Immature natural killer cell (primary cell): ENCODE data around the gene VAPA. TPM values are rescaled to one million over a fixed set of nuclear protein-coding genes. Genes with fewer than 3 reads are reported as not detected.

Experiments
- DNase-seq, 3 donors: peaks; one replicate each; pipeline ENCODE4 v3.0.0; 2022; ENCODE audit warnings: mixed read lengths in 1 of 3
- H3K27ac Mint-ChIP-seq, 6 donors: one replicate each; pipeline ENCODE4 v1.8.0; 2020; ENCODE audit warnings: mixed read lengths in 6 of 6, mild to moderate bottlenecking in 5 of 6, inconsistent platforms in 4 of 6, moderate library complexity in 3 of 6
- H3K27me3 Mint-ChIP-seq, 3 donors: one replicate each; pipeline ENCODE4 v1.8.0; 2020 to 2021; ENCODE audit warnings: low read depth in 3 of 3, mild to moderate bottlenecking in 3 of 3, mixed read lengths in 3 of 3, moderate library complexity in 3 of 3, inconsistent platforms in 1 of 3
- H3K36me3 Mint-ChIP-seq, 3 donors: one replicate each; pipeline ENCODE4 v1.8.0; 2020; ENCODE audit warnings: mixed read lengths in 3 of 3, inconsistent platforms in 2 of 3, mild to moderate bottlenecking in 2 of 3
- H3K4me1 Mint-ChIP-seq, 2 donors: one replicate each; pipeline ENCODE4 v1.8.0; 2020; ENCODE audit warnings: inconsistent platforms in 2 of 2, mild to moderate bottlenecking in 2 of 2, mixed read lengths in 2 of 2, moderate library complexity in 1 of 2
- H3K4me3 Mint-ChIP-seq, 5 donors: one replicate each; pipeline ENCODE4 v1.8.0; 2020; ENCODE audit warnings: mild to moderate bottlenecking in 5 of 5, mixed read lengths in 5 of 5, inconsistent platforms in 3 of 5, moderate library complexity in 3 of 5
- H3K9me3 Mint-ChIP-seq, 6 donors: one replicate each; pipeline ENCODE4 v1.8.0; 2020; ENCODE audit warnings: mild to moderate bottlenecking in 6 of 6, mixed read lengths in 6 of 6, inconsistent platforms in 4 of 6, moderate library complexity in 3 of 6
- polyA plus RNA-seq, 3 donors: library from polyadenylated mRNA; unstranded; fragments of 300-500 nt; fragmentation: Illumina TruSeq; gene quantifications; one replicate each; pipeline ENCODE4 v1.2.3, GENCODE V29; 2021

The VAPA gene
- polyA plus RNA-seq, 3 donors from 2014 or later, result 187 to 252 (median 235) TPM

DNA sequence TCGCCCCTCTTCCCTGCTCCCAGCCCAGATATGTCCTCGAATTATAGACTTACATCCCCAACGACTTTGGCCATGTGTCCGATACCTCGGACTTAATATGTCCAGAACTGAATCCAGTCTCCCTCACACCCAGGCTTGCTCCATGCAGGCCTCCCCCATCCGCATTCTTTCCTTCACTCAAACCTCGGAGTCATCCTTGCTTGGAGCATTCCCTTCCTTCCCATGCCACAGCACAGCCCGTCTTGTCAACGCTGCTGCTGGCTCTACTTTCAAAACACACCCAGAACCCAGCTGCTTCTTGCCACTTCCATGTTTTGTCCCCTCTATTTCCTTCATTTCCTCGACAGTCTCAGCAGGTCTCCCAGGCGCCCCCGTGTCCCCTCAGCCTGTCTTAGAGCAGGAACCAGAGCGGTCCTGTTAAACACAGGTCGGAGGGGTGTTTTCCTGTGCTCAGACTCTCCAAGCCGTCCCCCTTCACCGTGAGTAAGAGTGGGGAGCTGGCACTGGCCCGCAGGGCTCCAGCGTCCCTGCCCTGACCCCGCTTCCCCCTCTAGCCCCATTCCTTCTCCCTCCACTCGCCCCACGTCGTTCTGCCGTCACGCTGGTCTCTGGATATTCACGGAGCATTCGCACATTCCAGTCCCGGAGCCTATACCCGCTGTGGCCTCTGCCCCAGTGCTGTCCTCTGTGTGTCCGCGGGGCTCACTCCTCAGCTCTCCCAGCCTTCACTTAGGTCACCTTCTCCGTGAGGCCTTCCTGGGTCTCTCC lies 54.4 kb downstream of the VAPA start:
- Mint-ChIP-seq H3K4me3 (peak overlapping the region in 3 of 5 donors; percentile 27 to 30 (median 29)), H3K27me3 (peaks cover 3 to 33% (median 10%) of the 10 kb centered on the region in 3 donors), H3K36me3 (peaks cover 0 to 3% (median 0%) of the 10 kb centered on the region in 3 donors), H3K4me1 (peaks cover 28 to 30% of the 10 kb centered on the region in 2 donors), H3K27ac (peak overlapping the region in 1 of 6 donors; percentile 43), H3K9me3 (peaks cover 0 to 4% (median 0%) of the 10 kb centered on the region in 6 donors)
- no peak for DNase-seq

DNA sequence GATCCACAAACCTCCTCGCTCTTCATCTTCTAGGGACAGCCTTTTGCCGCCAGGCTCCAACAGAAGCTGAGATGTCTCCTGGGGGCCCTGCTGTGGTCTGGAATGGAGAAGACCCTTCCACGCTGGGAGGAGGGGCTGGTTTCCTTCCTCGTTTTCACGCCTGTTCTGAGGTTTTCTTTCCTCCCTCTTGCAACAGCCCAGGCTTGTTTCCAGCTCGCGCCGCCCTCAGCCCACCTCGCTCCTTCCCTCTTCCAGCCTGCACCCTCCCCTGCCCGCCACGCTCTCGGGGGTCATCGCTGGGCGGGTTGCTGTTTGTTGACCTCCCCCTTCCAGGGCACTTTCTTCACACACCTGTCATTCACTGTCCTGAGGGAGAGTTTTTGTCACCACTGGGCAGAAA lies 55.4 kb downstream of the VAPA start:
- Mint-ChIP-seq H3K4me3 (peak overlapping the region in 2 of 5 donors; percentile 13 to 30), H3K9me3 (peaks cover 0 to 4% (median 0%) of the 10 kb centered on the region in 6 donors), H3K27me3 (peaks cover 3 to 33% (median 10%) of the 10 kb centered on the region in 3 donors), H3K36me3 (peaks cover 0 to 3% (median 0%) of the 10 kb centered on the region in 3 donors), H3K27ac (no peak overlapping the region), H3K4me1 (peaks cover 28 to 30% of the 10 kb centered on the region in 2 donors)
- no peak for DNase-seq

DNA sequence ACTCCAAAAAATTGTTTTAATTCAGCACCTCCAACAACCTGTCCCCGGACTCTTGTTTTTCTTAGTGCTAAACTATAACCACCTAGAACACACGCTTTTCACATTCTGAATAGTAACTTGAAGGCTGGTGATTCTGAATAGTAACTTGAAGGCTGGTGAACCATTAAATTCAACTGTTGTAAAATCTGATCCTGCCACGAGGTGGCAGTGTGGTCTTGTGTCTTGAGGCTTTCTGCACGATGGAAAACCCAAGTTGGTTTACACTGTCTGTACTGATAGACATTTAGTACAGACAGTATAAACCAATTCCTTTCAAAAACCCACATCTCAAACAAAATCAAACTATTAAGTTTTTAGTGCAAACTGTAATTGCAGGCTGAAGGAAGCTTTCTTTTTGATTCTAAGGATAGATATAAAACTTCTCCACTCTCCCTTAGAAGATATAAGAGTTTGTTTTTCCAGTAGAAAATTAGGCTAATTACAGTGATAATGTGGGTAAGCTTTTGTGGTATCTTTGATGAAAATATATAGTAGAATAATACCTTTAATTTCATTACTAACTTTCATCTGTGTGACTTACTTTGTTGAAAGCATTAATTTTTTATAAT lies 57.6 kb downstream of the VAPA start:
- H3K4me3 Mint-ChIP-seq, result no peak overlapping the region
- peaks cover 3 to 6% (median 4%) of the 10 kb centered on the region in 3 donors for H3K36me3 Mint-ChIP-seq
- DNase-seq, result peak; percentile 39 to 53 (median 50)
- H3K27ac Mint-ChIP-seq, result no peak overlapping the region
- peaks cover 4 to 9% (median 5%) of the 10 kb centered on the region in 6 donors for H3K9me3 Mint-ChIP-seq
- H3K27me3 Mint-ChIP-seq, result peaks cover 3 to 29% (median 9%) of the 10 kb centered on the region in 3 donors
- peaks cover 16 to 18% of the 10 kb centered on the region in 2 donors for H3K4me1 Mint-ChIP-seq

DNA sequence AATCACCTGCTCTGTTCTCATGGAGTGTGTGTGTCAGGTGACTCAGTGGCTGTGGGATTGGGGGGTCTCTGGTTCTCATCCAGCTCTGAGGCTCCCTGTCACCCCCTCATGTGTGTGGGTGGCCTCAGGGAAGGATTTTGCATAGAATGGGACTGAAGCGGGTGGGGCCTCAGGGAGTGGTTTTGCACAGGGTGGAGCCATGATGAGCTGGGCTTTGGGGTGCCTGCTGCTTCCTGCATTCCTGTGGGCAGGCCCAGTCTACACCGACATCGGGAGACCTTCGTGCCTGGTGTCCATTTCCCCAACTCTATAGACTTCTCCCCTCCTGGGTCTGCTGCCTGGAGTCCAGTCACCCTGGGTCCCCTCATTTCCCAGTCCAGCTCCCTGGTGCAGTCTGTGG lies 59.7 kb downstream of the VAPA start:
- Mint-ChIP-seq H3K27ac (no peak overlapping the region), H3K4me3 (no peak overlapping the region), H3K4me1 (peaks cover 5 to 7% of the 10 kb centered on the region in 2 donors), H3K9me3 (peaks cover 4 to 13% (median 7%) of the 10 kb centered on the region in 6 donors), H3K27me3 (peaks cover 3 to 17% (median 8%) of the 10 kb centered on the region in 3 donors), H3K36me3 (peaks cover 3 to 6% (median 4%) of the 10 kb centered on the region in 3 donors)
- DNase-seq, result no peak

DNA sequence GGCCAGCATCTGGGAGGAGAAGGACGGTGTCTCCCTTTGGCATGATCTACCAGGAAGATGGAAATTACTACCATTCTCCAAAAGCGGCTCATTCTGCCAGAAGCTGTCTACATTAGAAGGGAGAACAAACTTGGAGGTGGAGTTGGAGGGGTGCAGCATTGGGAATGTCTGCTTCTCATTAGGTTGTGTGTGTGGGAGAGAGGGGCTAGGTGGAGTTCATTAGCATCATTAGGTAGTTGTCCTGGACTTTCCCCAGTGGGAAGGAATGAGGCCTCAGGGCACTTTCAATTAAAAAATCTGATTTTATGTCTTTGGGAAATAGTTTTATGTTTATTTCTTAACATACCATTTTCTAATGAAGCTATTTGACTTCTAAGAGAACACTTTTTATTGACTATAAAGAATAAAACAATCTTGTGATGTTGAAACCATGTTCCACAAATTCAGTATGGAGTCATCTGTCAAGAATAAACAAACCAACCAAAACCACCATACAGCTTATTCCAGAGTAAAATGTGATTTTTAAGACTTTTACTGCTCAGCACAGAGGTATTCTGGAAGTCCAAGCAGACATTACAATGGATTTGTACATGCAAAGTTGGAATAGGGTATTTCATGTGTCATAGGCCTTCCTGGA lies 60.6 kb downstream of the VAPA start:
- Mint-ChIP-seq H3K4me3 (no peak overlapping the region), H3K4me1 (peaks cover under 1 to 4% of the 10 kb centered on the region in 2 donors), H3K27me3 (peaks cover 0 to 16% (median 7%) of the 10 kb centered on the region in 3 donors), H3K27ac (no peak overlapping the region), H3K36me3 (peaks cover 0 to 6% (median 4%) of the 10 kb centered on the region in 3 donors), H3K9me3 (peaks cover 4 to 13% (median 7%) of the 10 kb centered on the region in 6 donors)
- DNase-seq, result no peak

DNA sequence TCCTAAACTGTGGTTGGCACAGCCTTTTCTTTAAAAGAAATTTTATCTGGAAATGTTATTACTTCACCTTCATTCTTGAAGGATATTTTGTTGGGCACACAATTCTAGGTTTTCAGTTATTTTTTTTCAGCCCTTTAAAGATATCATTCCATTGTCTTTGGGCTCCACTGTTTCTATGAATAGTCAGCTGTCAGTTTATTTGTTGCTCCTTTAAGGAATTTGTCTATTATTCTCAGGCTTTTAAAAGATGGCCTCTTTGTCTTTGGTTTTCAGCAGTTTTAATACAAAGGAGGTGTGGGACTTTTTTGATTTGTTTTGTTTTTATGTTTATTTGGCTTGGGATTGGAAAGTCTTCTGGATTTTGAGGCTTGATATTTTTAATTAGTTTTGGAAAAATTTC lies 61.8 kb downstream of the VAPA start:
- Mint-ChIP-seq H3K27me3 (peaks cover 2 to 10% (median 4%) of the 10 kb centered on the region in 3 donors), H3K9me3 (peaks cover 4 to 13% (median 8%) of the 10 kb centered on the region in 6 donors), H3K4me3 (no peak overlapping the region), H3K36me3 (peaks cover 0 to 6% (median 4%) of the 10 kb centered on the region in 3 donors), H3K27ac (no peak overlapping the region), H3K4me1 (peaks cover 0 to 4% of the 10 kb centered on the region in 2 donors)
- no peak for DNase-seq

DNA sequence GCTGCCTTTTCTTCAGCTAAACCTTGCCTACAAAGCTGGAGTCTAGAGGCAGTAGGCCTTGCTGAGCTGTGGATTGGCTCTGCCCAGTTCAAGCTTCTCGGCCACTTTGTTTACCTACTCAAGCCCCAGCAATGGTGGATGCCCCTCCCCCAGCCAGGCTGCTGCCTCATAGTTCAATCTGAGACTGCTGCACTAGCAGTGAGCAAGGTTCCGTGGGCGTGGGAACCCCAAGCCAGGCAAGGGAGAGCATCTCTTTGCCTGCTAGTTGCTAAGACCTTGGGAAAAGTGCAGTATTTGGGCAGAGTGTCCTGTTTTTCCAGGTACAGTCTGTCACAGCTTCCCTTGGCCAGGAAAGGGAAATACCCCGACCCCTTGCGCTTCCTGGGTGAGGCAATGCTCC lies 68.9 kb downstream of the VAPA start:
- peaks cover 0 to 2% (median 0%) of the 10 kb centered on the region in 6 donors for H3K9me3 Mint-ChIP-seq

DNA sequence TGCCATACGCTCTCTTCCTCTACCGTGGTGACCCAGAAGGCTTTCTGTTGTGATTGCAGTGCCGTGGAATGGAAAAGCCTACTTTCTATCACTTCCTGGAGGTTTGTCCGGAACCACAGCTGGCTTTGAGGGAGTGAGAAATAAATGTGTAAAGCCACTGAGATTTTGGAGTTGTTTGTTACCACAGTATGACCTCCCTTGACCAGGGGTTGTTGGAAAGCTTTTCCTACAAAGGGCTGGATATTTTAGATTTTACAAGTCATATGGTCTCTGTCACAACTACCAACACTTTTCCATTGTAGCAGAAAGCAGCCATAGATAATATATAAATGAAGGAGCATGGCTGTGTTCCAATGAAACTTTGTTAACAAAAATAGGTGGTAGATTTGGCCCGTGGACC lies 70.3 kb downstream of the VAPA start:
- no peaks in the 10 kb centered on the region for H3K4me1 Mint-ChIP-seq
- H3K27ac Mint-ChIP-seq, result no peak overlapping the region
- no peak for DNase-seq
- peaks cover 2 to 4% (median 2%) of the 10 kb centered on the region in 3 donors for H3K27me3 Mint-ChIP-seq
- H3K9me3 Mint-ChIP-seq, result peaks cover 0 to 2% (median 0%) of the 10 kb centered on the region in 6 donors
- no peak overlapping the region for H3K4me3 Mint-ChIP-seq
- H3K36me3 Mint-ChIP-seq, result no peaks in the 10 kb centered on the region

More for the DNA sequence above, 68.9 kb downstream of the VAPA start:
- Mint-ChIP-seq H3K27me3 (peaks cover 0 to 4% (median 2%) of the 10 kb centered on the region in 3 donors), H3K4me3 (no peak overlapping the region), H3K27ac (no peak overlapping the region), H3K36me3 (no peaks in the 10 kb centered on the region), H3K4me1 (no peaks in the 10 kb centered on the region)
- DNase-seq, result no peak

DNA sequence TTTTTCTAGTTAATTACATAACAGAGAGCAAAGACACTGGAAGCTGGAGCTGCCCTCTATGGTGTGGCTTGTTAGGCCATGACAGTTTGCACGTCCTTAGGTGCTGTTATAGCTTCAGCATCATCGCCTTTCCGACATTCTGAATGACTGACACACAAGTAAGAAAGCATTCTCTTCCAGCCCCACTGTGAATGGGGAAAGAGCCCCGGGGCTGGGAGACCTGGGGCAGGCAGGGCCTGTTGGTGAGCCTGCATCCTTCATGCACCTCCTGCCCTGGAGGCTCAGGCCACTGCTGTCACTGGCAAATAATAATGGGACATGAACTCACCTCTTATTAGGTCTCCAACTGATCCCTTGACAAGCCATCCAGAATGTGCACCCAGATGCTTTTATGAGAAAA lies 71.8 kb downstream of the VAPA start:
- Mint-ChIP-seq H3K27me3 (peaks cover 0 to 2% (median 0%) of the 10 kb centered on the region in 3 donors), H3K4me1 (no peaks in the 10 kb centered on the region), H3K36me3 (no peaks in the 10 kb centered on the region), H3K4me3 (no peak overlapping the region), H3K27ac (no peak overlapping the region), H3K9me3 (no peaks in the 10 kb centered on the region)
- no peak for DNase-seq

DNA sequence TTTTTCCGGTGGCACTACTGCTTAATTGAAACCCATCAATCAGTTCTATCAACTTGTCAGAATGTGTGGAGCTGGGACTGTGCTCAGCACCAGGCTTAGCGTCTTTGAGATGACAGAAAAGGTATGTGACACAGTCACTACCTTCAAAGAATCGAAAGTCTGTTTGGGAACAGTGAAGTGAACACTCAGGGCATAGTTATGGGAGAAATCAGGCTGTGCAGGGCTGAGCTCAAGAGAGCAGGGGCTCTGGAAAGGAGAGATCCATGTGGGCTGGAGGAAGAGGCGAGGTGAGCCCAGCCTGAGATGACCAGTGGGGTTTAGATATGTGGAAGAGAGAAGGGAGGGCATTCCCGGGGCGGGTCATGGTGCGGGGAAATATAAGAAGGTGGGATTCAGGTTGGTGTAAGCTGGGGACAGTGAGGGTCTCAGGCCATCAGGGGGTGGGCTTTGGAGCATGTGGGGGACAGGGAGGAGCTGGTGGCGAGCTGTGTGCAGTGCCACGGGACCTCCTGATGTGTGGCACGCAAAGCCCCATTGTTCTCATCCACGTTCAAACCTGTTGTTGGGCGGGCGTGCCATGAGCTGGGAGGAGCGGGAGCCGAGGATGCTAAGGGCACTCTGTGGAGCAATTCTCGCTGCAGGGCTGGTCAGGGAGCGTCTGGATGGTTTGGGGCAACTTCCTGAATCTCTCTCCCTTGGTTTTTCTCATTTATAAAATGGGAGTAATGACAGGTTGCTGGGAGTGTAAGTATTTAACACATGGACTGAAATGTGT lies 72.5 kb downstream of the VAPA start:
- Mint-ChIP-seq H3K27ac (no peak overlapping the region), H3K4me3 (no peak overlapping the region), H3K27me3 (peaks cover 0 to 3% (median 2%) of the 10 kb centered on the region in 3 donors), H3K9me3 (no peaks in the 10 kb centered on the region), H3K4me1 (no peaks in the 10 kb centered on the region), H3K36me3 (no peaks in the 10 kb centered on the region)
- DNase-seq, result no peak

DNA sequence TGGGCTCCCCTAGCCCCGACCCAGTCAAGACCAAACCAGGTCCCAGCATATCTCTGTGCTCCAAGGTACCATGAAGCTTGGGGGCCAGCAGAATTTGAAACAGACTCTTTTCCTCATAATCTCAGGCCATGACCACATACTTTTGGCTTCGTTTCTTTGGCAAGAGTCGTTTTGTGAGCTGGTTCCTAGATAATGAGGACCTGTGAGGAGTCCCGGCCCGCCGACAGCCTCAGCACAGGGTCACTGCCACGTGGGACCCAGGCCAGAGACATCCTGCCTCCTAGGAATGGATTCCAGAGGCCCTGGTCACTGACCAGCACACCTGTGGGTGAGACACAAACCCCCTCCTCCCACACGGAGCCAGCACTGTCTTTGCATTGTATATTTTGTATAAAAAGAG lies 73.5 kb downstream of the VAPA start:
- DNase-seq, result no peak
- no peaks in the 10 kb centered on the region for H3K36me3 Mint-ChIP-seq
- no peaks in the 10 kb centered on the region for H3K4me1 Mint-ChIP-seq
- no peak overlapping the region for H3K27ac Mint-ChIP-seq
- H3K27me3 Mint-ChIP-seq, result peaks cover 0 to 3% (median 2%) of the 10 kb centered on the region in 3 donors
- H3K4me3 Mint-ChIP-seq, result no peak overlapping the region
- H3K9me3 Mint-ChIP-seq, result no peaks in the 10 kb centered on the region

DNA sequence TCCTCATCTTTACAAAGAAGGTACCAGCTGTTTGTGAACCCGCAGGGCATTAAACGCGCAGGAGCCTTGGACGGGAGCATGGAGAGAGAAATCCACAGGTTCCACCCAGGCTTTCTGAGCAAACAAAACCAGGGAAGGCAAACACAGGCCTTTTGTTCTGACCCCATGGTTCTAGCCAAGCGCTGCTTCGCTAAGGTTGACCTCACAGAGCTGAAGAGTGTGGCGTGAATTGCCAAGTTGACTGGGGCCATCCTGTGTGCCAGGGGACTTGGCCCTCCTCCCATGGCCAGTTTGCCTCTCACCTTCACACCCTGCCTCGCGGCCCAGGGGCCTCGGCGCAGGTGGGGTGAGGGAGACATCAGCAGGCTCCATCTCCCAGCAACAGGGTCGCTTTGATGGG lies 74.1 kb downstream of the VAPA start:
- peaks cover 0 to 3% (median 2%) of the 10 kb centered on the region in 3 donors for H3K27me3 Mint-ChIP-seq
- no peaks in the 10 kb centered on the region for H3K4me1 Mint-ChIP-seq
- H3K9me3 Mint-ChIP-seq, result no peaks in the 10 kb centered on the region
- no peak overlapping the region for H3K27ac Mint-ChIP-seq
- no peak overlapping the region for H3K4me3 Mint-ChIP-seq
- H3K36me3 Mint-ChIP-seq, result no peaks in the 10 kb centered on the region
- no peak for DNase-seq

DNA sequence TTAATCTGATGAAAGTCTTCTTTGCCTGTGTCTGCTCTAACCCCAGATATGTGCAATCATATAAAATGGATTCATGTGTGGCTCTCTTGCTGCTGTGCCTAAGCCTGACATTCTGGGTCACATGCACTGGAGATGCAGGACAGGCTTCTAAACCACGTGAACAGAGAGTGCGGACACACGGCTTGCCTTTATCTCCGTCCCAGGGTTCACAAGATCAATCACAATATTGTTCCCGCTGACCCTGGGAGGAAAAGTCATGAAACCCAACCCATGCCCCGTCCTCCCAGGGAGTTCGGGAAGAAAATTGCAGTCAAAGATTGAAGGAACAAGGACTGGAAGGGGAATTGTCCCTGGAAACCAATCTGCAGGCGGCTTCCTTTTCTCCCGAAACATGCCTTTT lies 74.8 kb downstream of the VAPA start:
- Mint-ChIP-seq H3K9me3 (no peaks in the 10 kb centered on the region), H3K27me3 (peaks cover 0 to 3% (median 2%) of the 10 kb centered on the region in 3 donors), H3K4me1 (no peaks in the 10 kb centered on the region), H3K36me3 (no peaks in the 10 kb centered on the region), H3K27ac (no peak overlapping the region), H3K4me3 (no peak overlapping the region)
- DNase-seq, result no peak
